WTC11 (cell line): Measurements from ENCODE around the gene PCDHGC4.

Experiments
- AFF4 ChIP-seq: sonication (generic); formaldehyde crosslinking; IDR thresholded peaks from 2 replicates; pipeline ENCODE4 v1.8.1; 2023; ENCODE audit warnings: mild to moderate bottlenecking, missing genetic modification reagents, borderline replicate concordance
- CREB1 ChIP-seq: sonication (generic); formaldehyde crosslinking; IDR thresholded peaks from 2 replicates; pipeline ENCODE4 v1.8.0; 2023; ENCODE audit warnings: mild to moderate bottlenecking, missing genetic modification reagents
- ELF4 ChIP-seq: sonication (generic); formaldehyde crosslinking; IDR thresholded peaks from 2 replicates; pipeline ENCODE4 v1.8.1; 2022; ENCODE audit warnings: low read depth, mild to moderate bottlenecking, moderate library complexity, missing genetic modification reagents
- ETV6 ChIP-seq: sonication (generic); formaldehyde crosslinking; IDR thresholded peaks from 2 replicates; pipeline ENCODE4 v1.8.1; 2022; ENCODE audit warnings: mild to moderate bottlenecking, missing genetic modification reagents
- FOXK1 ChIP-seq: sonication (generic); formaldehyde crosslinking; IDR thresholded peaks from 2 replicates; pipeline ENCODE4 v1.8.0; 2022; ENCODE audit warnings: mild to moderate bottlenecking, moderate library complexity, missing genetic modification reagents
- JUN ChIP-seq: sonication (generic); formaldehyde crosslinking; IDR thresholded peaks from 2 replicates; pipeline ENCODE4 v1.8.0; 2023; ENCODE audit warnings: mild to moderate bottlenecking, missing genetic modification reagents
- TP53 ChIP-seq: sonication (generic); formaldehyde crosslinking; IDR thresholded peaks from 2 replicates; pipeline ENCODE4 v1.8.1; 2023; ENCODE audit warnings: mild to moderate bottlenecking, missing genetic modification reagents
- ZNF121 ChIP-seq: sonication (generic); formaldehyde crosslinking; IDR thresholded peaks from 2 replicates; pipeline ENCODE4 v1.8.0; 2023; ENCODE audit warnings: missing genetic modification reagents
- ZNF219 ChIP-seq: sonication (generic); formaldehyde crosslinking; IDR thresholded peaks from 2 replicates; pipeline ENCODE4 v1.8.0; 2023; ENCODE audit warnings: missing genetic modification reagents, mild to moderate bottlenecking, borderline replicate concordance
- TF ChIP-seq, protein P1 (sequence below): fragments of 200-600 bp; IDR thresholded peaks from 2 replicates; pipeline ENCODE4 v1.8.0; 2022; ENCODE audit warnings: antibody characterized with exemption
- TF ChIP-seq, protein P2 (sequence below): sonication (generic); formaldehyde crosslinking; IDR thresholded peaks from 2 replicates; pipeline ENCODE4 v1.8.0; 2022; ENCODE audit warnings: mild to moderate bottlenecking, missing genetic modification reagents
- TF ChIP-seq, protein P3 (sequence below): fragments of 250-450 bp; sonication (Bioruptor Pico); IDR thresholded peaks from 2 replicates; pipeline ENCODE4 v2.1.2; 2022; ENCODE audit warnings: mild to moderate bottlenecking, moderate library complexity
- TF ChIP-seq, protein P4 (sequence below): fragments of 250-450 bp; sonication (Bioruptor Pico); IDR thresholded peaks from 2 replicates; pipeline ENCODE4 v1.9.0; 2021; ENCODE audit warnings: moderate library complexity, mild to moderate bottlenecking, inconsistent platforms, borderline replicate concordance

- TF ChIP-seq, protein P1, sequence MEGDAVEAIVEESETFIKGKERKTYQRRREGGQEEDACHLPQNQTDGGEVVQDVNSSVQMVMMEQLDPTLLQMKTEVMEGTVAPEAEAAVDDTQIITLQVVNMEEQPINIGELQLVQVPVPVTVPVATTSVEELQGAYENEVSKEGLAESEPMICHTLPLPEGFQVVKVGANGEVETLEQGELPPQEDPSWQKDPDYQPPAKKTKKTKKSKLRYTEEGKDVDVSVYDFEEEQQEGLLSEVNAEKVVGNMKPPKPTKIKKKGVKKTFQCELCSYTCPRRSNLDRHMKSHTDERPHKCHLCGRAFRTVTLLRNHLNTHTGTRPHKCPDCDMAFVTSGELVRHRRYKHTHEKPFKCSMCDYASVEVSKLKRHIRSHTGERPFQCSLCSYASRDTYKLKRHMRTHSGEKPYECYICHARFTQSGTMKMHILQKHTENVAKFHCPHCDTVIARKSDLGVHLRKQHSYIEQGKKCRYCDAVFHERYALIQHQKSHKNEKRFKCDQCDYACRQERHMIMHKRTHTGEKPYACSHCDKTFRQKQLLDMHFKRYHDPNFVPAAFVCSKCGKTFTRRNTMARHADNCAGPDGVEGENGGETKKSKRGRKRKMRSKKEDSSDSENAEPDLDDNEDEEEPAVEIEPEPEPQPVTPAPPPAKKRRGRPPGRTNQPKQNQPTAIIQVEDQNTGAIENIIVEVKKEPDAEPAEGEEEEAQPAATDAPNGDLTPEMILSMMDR, result peak; percentile 65
- TF ChIP-seq AFF4 (CRISPR knock-in tag), result no peak
- TF ChIP-seq, protein P2, sequence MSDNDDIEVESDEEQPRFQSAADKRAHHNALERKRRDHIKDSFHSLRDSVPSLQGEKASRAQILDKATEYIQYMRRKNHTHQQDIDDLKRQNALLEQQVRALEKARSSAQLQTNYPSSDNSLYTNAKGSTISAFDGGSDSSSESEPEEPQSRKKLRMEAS, result peak; percentile 66; the same call in 1 of the 2 replicates
- TF ChIP-seq CREB1 (CRISPR knock-in tag), result no peak
- TF ChIP-seq, protein P3, sequence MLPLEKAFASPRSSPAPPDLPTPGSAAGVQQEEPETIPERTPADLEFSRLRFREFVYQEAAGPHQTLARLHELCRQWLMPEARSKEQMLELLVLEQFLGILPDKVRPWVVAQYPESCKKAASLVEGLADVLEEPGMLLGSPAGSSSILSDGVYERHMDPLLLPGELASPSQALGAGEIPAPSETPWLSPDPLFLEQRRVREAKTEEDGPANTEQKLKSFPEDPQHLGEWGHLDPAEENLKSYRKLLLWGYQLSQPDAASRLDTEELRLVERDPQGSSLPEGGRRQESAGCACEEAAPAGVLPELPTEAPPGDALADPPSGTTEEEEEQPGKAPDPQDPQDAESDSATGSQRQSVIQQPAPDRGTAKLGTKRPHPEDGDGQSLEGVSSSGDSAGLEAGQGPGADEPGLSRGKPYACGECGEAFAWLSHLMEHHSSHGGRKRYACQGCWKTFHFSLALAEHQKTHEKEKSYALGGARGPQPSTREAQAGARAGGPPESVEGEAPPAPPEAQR (CRISPR knock-in tag), result no peak
- no peak for TF ChIP-seq FOXK1 (CRISPR knock-in tag)
- TF ChIP-seq JUN (CRISPR knock-in tag), result no peak
- no peak for TF ChIP-seq TP53 (CRISPR knock-in tag)
- no peak for TF ChIP-seq ELF4 (CRISPR knock-in tag)
- TF ChIP-seq ZNF121 (CRISPR knock-in tag), result no peak
- no peak for TF ChIP-seq ZNF219 (CRISPR knock-in tag)
- TF ChIP-seq, protein P4, sequence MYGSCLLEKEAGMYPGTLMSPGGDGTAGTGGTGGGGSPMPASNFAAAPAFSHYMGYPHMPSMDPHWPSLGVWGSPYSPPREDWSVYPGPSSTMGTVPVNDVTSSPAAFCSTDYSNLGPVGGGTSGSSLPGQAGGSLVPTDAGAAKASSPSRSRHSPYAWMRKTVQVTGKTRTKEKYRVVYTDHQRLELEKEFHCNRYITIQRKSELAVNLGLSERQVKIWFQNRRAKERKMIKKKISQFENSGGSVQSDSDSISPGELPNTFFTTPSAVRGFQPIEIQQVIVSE (CRISPR knock-in tag), result no peak
- no peak for TF ChIP-seq ETV6 (CRISPR knock-in tag)
Measured at GRCh38 chr5:141478321-141478945, 6.4 kb upstream of the PCDHGC4 start.
